B cell (primary cell): ENCODE results near the gene IRGC. TPM values are rescaled to one million over a fixed set of nuclear protein-coding genes. Genes with fewer than 3 reads are reported as not detected.

ENCODE experiments used
- ATAC-seq: fragments of 200-7000 bp; cut with Tn5 transposase; one replicate; pipeline ENCODE4 v1.10.0; 2021; ENCODE audit warnings: low read depth, mild to moderate bottlenecking, moderate number of reproducible peaks, moderate library complexity
- CTCF ChIA-PET: fragments of 350-600 bp; sonication (Branson Sonifier 250); formaldehyde crosslinking; loops from one replicate; lab custom pipeline; 2021; ENCODE audit warnings: antibody characterized with exemption, inconsistent platforms; lab: Charles Lee
- POLR2A ChIA-PET: fragments of 350-600 bp; sonication (Branson Sonifier 250); formaldehyde crosslinking; loops from one replicate; lab custom pipeline; 2021; ENCODE audit warnings: antibody characterized with exemption; lab: Charles Lee
- DNase-seq: peaks from one replicate; pipeline ENCODE4 v3.0.0; 2013
- H2AFZ ChIP-seq: 2 replicates; pipeline ENCODE4 v1.6.1; 2012; ENCODE audit warnings: mild to moderate bottlenecking, low read depth, low read length; ENCODE audit not compliant: insufficient read depth, poor library complexity, severe bottlenecking
- H3K27ac ChIP-seq, 2 donors: 1 replicate in 1 of 2; 2 replicates in 1 of 2; pipeline ENCODE4 v1.5.1; 2012 to 2013; ENCODE audit warnings: low read length in 2 of 2, mild to moderate bottlenecking in 2 of 2, moderate library complexity in 1 of 2
- H3K27me3 ChIP-seq, 4 experiments: fragments of 200-600 bp in 1 of 4; sonication (generic) in 1 of 4; replicated peaks in 1 of 4; 1 replicate in 2 of 4; 2 replicates in 2 of 4; pipeline versions ENCODE4 v1.6.1 to v1.7.0; 2013 to 2016; ENCODE audit warnings: low read length in 3 of 4, mild to moderate bottlenecking in 2 of 4, mixed read lengths in 1 of 4, moderate library complexity in 1 of 4; ENCODE audit not compliant: insufficient read depth in 4 of 4, control insufficient read depth in 3 of 4; ENCODE audit errors: control extremely low read depth in 1 of 4
- H3K36me3 ChIP-seq, 2 experiments: replicated peaks in 1 of 2; 1 replicate in 1 of 2; 2 replicates in 1 of 2; pipeline versions ENCODE4 v1.6.1 to v1.7.1; 2013; ENCODE audit warnings: low read length in 1 of 2; ENCODE audit not compliant: insufficient read depth in 2 of 2, control insufficient read depth in 1 of 2; ENCODE audit errors: control extremely low read depth in 1 of 2, extremely low read depth in 1 of 2
- H3K4me1 ChIP-seq, 2 donors: fragments of 200-600 bp in 1 of 2; sonication (generic) in 1 of 2; 1 replicate in 1 of 2; 2 replicates in 1 of 2; pipeline versions ENCODE4 v1.5.1 to v1.6.1; 2013 to 2017; ENCODE audit warnings: low read length in 2 of 2; ENCODE audit not compliant: control insufficient read depth in 2 of 2, insufficient read depth in 2 of 2
- H3K4me2 ChIP-seq: replicated peaks from 2 replicates; pipeline ENCODE3; 2012; ENCODE audit warnings: mild to moderate bottlenecking, low read depth, low read length; ENCODE audit not compliant: poor library complexity, severe bottlenecking
- H3K4me3 ChIP-seq, 5 experiments: fragments of 200-600 bp in 1 of 5; sonication (generic) in 1 of 5; 1 replicate in 3 of 5; 2 replicates in 2 of 5; pipeline versions ENCODE4 v1.5.1 to v1.7.0; 2011 to 2016; ENCODE audit warnings: low read length in 4 of 5, mild to moderate bottlenecking in 4 of 5, low read depth in 2 of 5, control low read depth in 1 of 5, moderate library complexity in 1 of 5; ENCODE audit not compliant: insufficient read depth in 1 of 5; ENCODE audit errors: control extremely low read depth in 1 of 5, extremely low read depth in 1 of 5
- H3K79me2 ChIP-seq: fragments of 200-600 bp; sonication (generic); one replicate; pipeline ENCODE4 v1.6.0; 2016; ENCODE audit warnings: low read length; ENCODE audit not compliant: control insufficient read depth, insufficient read depth
- H3K9ac ChIP-seq: fragments of 200-600 bp; sonication (generic); 2 replicates; pipeline ENCODE4 v1.6.1; 2017; ENCODE audit warnings: mild to moderate bottlenecking, low read length, moderate library complexity
- H3K9me3 ChIP-seq, 3 donors: one replicate each; pipeline versions ENCODE4 v1.6.1 to v1.7.1; 2013; ENCODE audit warnings: low read length in 2 of 3; ENCODE audit not compliant: control insufficient read depth in 2 of 3, insufficient read depth in 1 of 3; ENCODE audit errors: control extremely low read depth in 1 of 3
- H4K20me1 ChIP-seq: 2 replicates; pipeline ENCODE4 v1.6.0; 2012; ENCODE audit warnings: mild to moderate bottlenecking, low read length; ENCODE audit not compliant: insufficient read depth, control insufficient read depth, poor library complexity, severe bottlenecking
- H3K27ac Mint-ChIP-seq: one replicate; pipeline ENCODE4 v1.8.0; 2021; ENCODE audit warnings: mixed read lengths
- H3K27me3 Mint-ChIP-seq: one replicate; pipeline ENCODE4 v1.8.0; 2021; ENCODE audit warnings: mixed read lengths
- H3K4me1 Mint-ChIP-seq: one replicate; pipeline ENCODE4 v1.8.0; 2021; ENCODE audit warnings: mixed read lengths
- H3K4me3 Mint-ChIP-seq: one replicate; pipeline ENCODE4 v1.8.0; 2021; ENCODE audit warnings: mixed read lengths
- H3K9me3 Mint-ChIP-seq: one replicate; pipeline ENCODE4 v1.8.0; 2022; ENCODE audit warnings: mixed read lengths; ENCODE audit not compliant: insufficient read depth
- EZH2 ChIP-seq: IDR thresholded peaks from 2 replicates; pipeline ENCODE4 v1.6.1; 2012; ENCODE audit warnings: borderline replicate concordance, low read depth, mild to moderate bottlenecking, moderate library complexity, low read length; ENCODE audit not compliant: insufficient read depth, poor library complexity, severe bottlenecking
- WGBS: methylation state at CpG from one replicate; pipeline ENCODE4 v1.1.5; 2013; ENCODE audit warnings: missing lambda C conversion rate; ENCODE audit not compliant: insufficient coverage; 5-methylcytosine and 5-hydroxymethylcytosine counted together
- intact Hi-C: fragments of 100-400 bp; cut with micrococcal nuclease; formaldehyde crosslinking; loops from one replicate; pipeline ENCODE4 v1.10.0; 2022
- polyA plus RNA-seq: library from polyadenylated mRNA; depleted of rRNA; stranded (reverse); fragments of >200 nt; gene quantifications from 2 replicates; pipeline ENCODE4 v1.2.3, GENCODE V29; 2012
- total RNA-seq, 2 donors: library from RNA; stranded (reverse); fragments of 120-200 nt in 1 of 2; gene quantifications; 1 replicate in 1 of 2; 2 replicates in 1 of 2; pipeline versions ENCODE4 v1.2.3 to v1.2.4, GENCODE V29; 2013 to 2022
- TF ChIP-seq, protein P1 (sequence below): fragments of 200-600 bp; IDR thresholded peaks from one replicate; pipeline ENCODE4 v1.8.0; 2022; ENCODE audit warnings: antibody characterized with exemption, mild to moderate bottlenecking

The IRGC gene
- total and polyA plus RNA-seq, 2 donors (not counting 1 experiment from before 2014, with no cell fraction given) = not detected

GRCh38 chr19:43699506-43700394 lies 16.1 kb upstream of the IRGC start:
- peaks cover 4% of the 10 kb centered on the region for H3K9me3 Mint-ChIP-seq
- peak overlapping the region in 1 of 2 donors; percentile 83 for H3K27ac ChIP-seq
- peak overlapping the region; percentile 79 for H3K4me2 ChIP-seq

More at GRCh38 chr19:43699506-43700394, 16.1 kb upstream of the IRGC start:
- Histone ChIP-seq H3K27me3 (peaks cover 0 to 17% (median 0%) of the 10 kb centered on the region in 4 experiments), H3K9ac (peak overlapping the region; percentile 26), H3K9me3 (peaks cover 0 to 7% (median 4%) of the 10 kb centered on the region in 3 donors), H3K4me3 (peak overlapping the region in 1 of 5 experiments; percentile 29), H4K20me1 (no peaks in the 10 kb centered on the region), H3K36me3 (no peaks in the 10 kb centered on the region), H3K4me1 (peaks cover 26 to 29% of the 10 kb centered on the region in 2 donors), H2AFZ (peak overlapping the region; percentile 75), H3K79me2 (no peaks in the 10 kb centered on the region)
- intact Hi-C loops = loop anchor here (2.0 kb wide), 1 partner anchor 25 kb away; no protein-coding TSS in a partner anchor
- CTCF ChIA-PET = no interaction called here
- POLR2A ChIA-PET = no interaction called here
- WGBS = 16% methylated on average over 44 of the region's 46 CpGs
- Mint-ChIP-seq H3K4me3 (peak overlapping the region; percentile 92), H3K27me3 (peaks cover 19% of the 10 kb centered on the region), H3K4me1 (peaks cover 28% of the 10 kb centered on the region), H3K27ac (peak overlapping the region; percentile 92)
- no peak for ATAC-seq
- no peak for TF ChIP-seq EZH2
- TF ChIP-seq, protein P1, sequence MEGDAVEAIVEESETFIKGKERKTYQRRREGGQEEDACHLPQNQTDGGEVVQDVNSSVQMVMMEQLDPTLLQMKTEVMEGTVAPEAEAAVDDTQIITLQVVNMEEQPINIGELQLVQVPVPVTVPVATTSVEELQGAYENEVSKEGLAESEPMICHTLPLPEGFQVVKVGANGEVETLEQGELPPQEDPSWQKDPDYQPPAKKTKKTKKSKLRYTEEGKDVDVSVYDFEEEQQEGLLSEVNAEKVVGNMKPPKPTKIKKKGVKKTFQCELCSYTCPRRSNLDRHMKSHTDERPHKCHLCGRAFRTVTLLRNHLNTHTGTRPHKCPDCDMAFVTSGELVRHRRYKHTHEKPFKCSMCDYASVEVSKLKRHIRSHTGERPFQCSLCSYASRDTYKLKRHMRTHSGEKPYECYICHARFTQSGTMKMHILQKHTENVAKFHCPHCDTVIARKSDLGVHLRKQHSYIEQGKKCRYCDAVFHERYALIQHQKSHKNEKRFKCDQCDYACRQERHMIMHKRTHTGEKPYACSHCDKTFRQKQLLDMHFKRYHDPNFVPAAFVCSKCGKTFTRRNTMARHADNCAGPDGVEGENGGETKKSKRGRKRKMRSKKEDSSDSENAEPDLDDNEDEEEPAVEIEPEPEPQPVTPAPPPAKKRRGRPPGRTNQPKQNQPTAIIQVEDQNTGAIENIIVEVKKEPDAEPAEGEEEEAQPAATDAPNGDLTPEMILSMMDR = no peak
- DNase-seq = peak; percentile 29
